CD4-positive, alpha-beta T cell (primary cell): ENCODE results near the gene FGGY. TPM values are rescaled to one million over a fixed set of nuclear protein-coding genes. Genes with fewer than 3 reads are reported as not detected.

Experiments
- ATAC-seq: fragments of 200-7000 bp; cut with Tn5 transposase; one replicate; pipeline ENCODE4 v1.10.0; 2022; ENCODE audit warnings: mild to moderate bottlenecking; ENCODE audit not compliant: poor library complexity
- CTCF ChIA-PET: fragments of 350-600 bp; sonication (Branson Sonifier 250); formaldehyde crosslinking; loops from one replicate; lab custom pipeline; 2021; ENCODE audit warnings: antibody characterized with exemption, inconsistent platforms; lab: Charles Lee
- POLR2A ChIA-PET: fragments of 350-600 bp; sonication (Branson Sonifier 250); formaldehyde crosslinking; loops from one replicate; lab custom pipeline; 2021; ENCODE audit warnings: antibody characterized with exemption, inconsistent platforms; lab: Charles Lee
- DNase-seq, 14 experiments: peaks; one replicate each; pipeline ENCODE4 v3.0.0-alpha.2; 2013 to 2020; ENCODE audit warnings: mixed read lengths in 2 of 14
- H3K27ac ChIP-seq, 2 donors: one replicate each; pipeline versions ENCODE4 v1.5.1 to v1.7.0; 2013; ENCODE audit warnings: low read length in 2 of 2, low read depth in 1 of 2, mild to moderate bottlenecking in 1 of 2
- H3K27me3 ChIP-seq, 2 experiments: 1 replicate in 1 of 2; 2 replicates in 1 of 2; pipeline versions ENCODE4 v1.6.1 to v1.7.0; 2013; ENCODE audit warnings: low read length in 2 of 2, control low read depth in 1 of 2, mild to moderate bottlenecking in 1 of 2, moderate library complexity in 1 of 2; ENCODE audit not compliant: insufficient read depth in 2 of 2, control insufficient read depth in 1 of 2
- H3K36me3 ChIP-seq: one replicate; pipeline ENCODE4 v1.6.1; 2013; ENCODE audit warnings: low read length, control low read depth; ENCODE audit not compliant: insufficient read depth
- H3K4me1 ChIP-seq: one replicate; pipeline ENCODE4 v1.6.1; 2013; ENCODE audit warnings: low read length, control low read depth; ENCODE audit not compliant: insufficient read depth
- H3K4me3 ChIP-seq: one replicate; pipeline ENCODE4 v1.5.1; 2013; ENCODE audit warnings: mild to moderate bottlenecking, low read length, moderate library complexity
- H3K9me3 ChIP-seq, 2 experiments: 1 replicate in 1 of 2; 2 replicates in 1 of 2; pipeline versions ENCODE4 v1.6.1 to v1.7.0; 2013; ENCODE audit warnings: low read length in 2 of 2, mild to moderate bottlenecking in 2 of 2, control low read depth in 1 of 2, moderate library complexity in 1 of 2; ENCODE audit not compliant: control insufficient read depth in 1 of 2, insufficient read depth in 1 of 2
- H3K27ac Mint-ChIP-seq: one replicate; pipeline ENCODE4 v1.8.0; 2020; ENCODE audit warnings: mixed read lengths
- H3K27me3 Mint-ChIP-seq: one replicate; pipeline ENCODE4 v1.8.0; 2021; ENCODE audit warnings: mixed read lengths
- H3K36me3 Mint-ChIP-seq: one replicate; pipeline ENCODE4 v1.8.0; 2021; ENCODE audit warnings: low read depth, mixed read lengths
- H3K4me1 Mint-ChIP-seq: one replicate; pipeline ENCODE4 v1.8.0; 2021; ENCODE audit warnings: low read depth, mixed read lengths
- H3K4me3 Mint-ChIP-seq: one replicate; pipeline ENCODE4 v1.8.0; 2020; ENCODE audit warnings: mild to moderate bottlenecking, mixed read lengths
- H3K9me3 Mint-ChIP-seq: one replicate; pipeline ENCODE4 v1.8.0; 2020; ENCODE audit warnings: mixed read lengths
- intact Hi-C, 2 experiments: fragments of 100-400 bp; cut with DNase I in 1 of 2; cut with micrococcal nuclease in 1 of 2; formaldehyde crosslinking; loops; one replicate each; pipeline versions ENCODE4 v1.15.1 to v1.9.0; 2023 to 2025; cut with DNase I, micrococcal nuclease
- total RNA-seq, 174 experiments: library from RNA in 2 of 174; stranded (reverse) in 2 of 174; gene quantifications; one replicate each; pipeline ENCODE4 v1.2.3 and lab custom pipeline; 2021 to 2026
- TF ChIP-seq, protein P1 (sequence below): fragments of 200-600 bp; IDR thresholded peaks from one replicate; pipeline ENCODE4 v1.8.0; 2022; ENCODE audit warnings: antibody characterized with exemption, mild to moderate bottlenecking

FGGY gene
- total RNA-seq, 2 experiments from 2014 or later = 9.5 to 10.0 TPM

DNA sequence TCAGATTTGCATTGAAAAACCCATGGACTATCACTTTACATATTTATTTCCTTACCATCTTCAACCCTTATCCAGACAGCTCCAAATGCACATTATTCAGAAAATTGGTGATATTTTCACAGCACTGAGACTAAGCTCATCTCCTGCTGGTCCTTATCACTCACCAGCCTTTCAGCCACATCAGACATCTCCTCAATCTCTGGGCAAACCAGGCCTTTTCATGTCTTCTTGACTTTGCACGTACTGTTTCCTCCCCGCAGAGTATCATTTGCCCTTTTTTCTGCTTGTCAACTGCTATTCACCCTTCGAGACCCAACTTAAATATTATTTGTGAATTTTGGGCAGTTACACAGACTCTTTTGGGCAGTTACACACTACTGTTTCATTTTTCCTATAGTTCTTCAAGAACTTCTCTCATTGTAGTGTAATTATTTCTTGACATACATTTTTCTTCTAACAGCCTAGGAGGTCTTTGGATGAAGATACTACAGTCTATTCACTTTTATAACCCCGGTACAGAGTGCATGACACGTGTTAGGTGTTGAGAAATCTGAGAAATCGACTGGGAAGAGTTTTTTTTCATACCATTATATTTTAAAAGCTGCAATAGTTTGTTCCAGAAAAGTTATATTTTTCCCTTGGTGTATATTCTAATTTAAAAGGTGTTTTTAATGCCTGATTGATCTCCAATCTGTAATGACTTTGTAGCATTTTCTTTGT, 98.0 kb downstream of the FGGY start:
- CTCF ChIA-PET = no interaction called here
- H3K4me1 Mint-ChIP-seq = peaks cover 11% of the 10 kb centered on the region
- H3K27ac Mint-ChIP-seq = no peak overlapping the region

DNA sequence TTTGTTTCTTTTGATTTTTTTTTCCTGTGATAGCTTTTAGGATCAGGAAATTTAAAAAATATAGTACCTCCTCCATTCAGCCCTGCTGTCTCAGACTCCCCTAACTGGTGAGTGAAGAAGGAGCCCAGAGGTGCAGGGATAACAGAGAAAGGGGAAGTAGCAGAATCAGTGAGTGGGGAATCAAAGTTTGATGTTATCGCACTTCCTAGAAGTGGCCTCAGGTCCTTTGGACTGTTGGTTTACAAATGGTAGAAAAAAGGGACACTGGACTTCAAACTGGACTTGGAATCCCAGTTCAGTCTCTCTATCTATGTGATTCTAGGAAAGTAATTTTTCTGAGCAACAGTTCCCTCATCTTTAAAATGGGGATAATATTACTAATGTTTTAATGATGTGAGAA, 99.5 kb downstream of the FGGY start:
- DNase-seq = no peak
- CTCF ChIA-PET = no interaction called here
- no peak for ATAC-seq

More for the DNA sequence above, 98.0 kb downstream of the FGGY start:
- Histone ChIP-seq H3K4me1 (no peaks in the 10 kb centered on the region), H3K4me3 (no peak overlapping the region), H3K27me3 (no peaks in the 10 kb centered on the region), H3K9me3 (no peaks in the 10 kb centered on the region), H3K36me3 (no peaks in the 10 kb centered on the region), H3K27ac (no peak overlapping the region)
- Mint-ChIP-seq H3K9me3 (no peaks in the 10 kb centered on the region), H3K4me3 (no peak overlapping the region), H3K36me3 (no peaks in the 10 kb centered on the region), H3K27me3 (no peaks in the 10 kb centered on the region)
- TF ChIP-seq, protein P1, sequence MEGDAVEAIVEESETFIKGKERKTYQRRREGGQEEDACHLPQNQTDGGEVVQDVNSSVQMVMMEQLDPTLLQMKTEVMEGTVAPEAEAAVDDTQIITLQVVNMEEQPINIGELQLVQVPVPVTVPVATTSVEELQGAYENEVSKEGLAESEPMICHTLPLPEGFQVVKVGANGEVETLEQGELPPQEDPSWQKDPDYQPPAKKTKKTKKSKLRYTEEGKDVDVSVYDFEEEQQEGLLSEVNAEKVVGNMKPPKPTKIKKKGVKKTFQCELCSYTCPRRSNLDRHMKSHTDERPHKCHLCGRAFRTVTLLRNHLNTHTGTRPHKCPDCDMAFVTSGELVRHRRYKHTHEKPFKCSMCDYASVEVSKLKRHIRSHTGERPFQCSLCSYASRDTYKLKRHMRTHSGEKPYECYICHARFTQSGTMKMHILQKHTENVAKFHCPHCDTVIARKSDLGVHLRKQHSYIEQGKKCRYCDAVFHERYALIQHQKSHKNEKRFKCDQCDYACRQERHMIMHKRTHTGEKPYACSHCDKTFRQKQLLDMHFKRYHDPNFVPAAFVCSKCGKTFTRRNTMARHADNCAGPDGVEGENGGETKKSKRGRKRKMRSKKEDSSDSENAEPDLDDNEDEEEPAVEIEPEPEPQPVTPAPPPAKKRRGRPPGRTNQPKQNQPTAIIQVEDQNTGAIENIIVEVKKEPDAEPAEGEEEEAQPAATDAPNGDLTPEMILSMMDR = no peak
- POLR2A ChIA-PET = interaction anchor here (1.1 kb wide), 1 partner anchor 37 kb away, joined by 3 read pairs; no protein-coding TSS in a partner anchor
- DNase-seq (no peak), ATAC-seq (no peak)
- intact Hi-C loops = no loop called here

DNA sequence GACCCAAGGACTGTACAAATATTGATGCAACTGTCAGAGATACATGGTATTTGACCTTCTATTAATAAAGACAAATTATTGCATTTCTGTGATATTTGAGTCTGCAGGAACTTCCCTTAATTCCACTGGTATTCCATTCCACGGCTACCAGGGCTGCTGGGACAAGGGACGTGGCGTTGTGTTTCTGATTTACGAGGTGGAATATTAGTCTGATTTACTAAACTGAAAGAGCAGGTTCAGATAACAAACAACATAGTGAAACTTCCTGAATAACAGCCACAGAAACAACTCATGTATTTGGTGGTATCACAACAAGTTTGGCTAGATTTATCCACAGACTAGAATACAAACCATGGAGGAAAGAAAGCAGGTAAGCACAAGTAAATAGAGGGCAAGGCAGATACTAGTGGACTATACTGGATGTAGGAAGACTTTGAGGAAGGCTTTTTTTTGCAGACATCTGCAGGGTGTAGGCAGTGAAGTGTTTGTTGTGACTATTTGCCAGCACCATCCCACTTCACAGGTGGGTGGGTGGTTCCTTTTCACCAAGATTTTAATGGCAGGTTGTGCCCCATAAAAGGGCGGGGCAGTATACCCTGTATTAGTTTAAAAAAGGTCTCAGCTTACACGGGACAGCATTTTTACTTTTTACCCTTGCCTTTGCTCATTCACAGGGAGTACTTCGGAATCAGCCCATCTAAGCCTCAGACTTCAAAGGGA, 100.4 kb downstream of the FGGY start:
- H3K4me3 Mint-ChIP-seq = no peak overlapping the region
- CTCF ChIA-PET = no interaction called here
- intact Hi-C loops = no loop called here

More for the DNA sequence above, 99.5 kb downstream of the FGGY start:
- TF ChIP-seq, protein P1 = no peak
- no peak overlapping the region for H3K4me3 ChIP-seq
- POLR2A ChIA-PET = interaction anchor here (1.1 kb wide), 1 partner anchor 38 kb away, joined by 3 read pairs; no protein-coding TSS in a partner anchor
- Mint-ChIP-seq H3K4me1 (peaks cover 5% of the 10 kb centered on the region), H3K9me3 (no peaks in the 10 kb centered on the region), H3K27me3 (no peaks in the 10 kb centered on the region), H3K36me3 (no peaks in the 10 kb centered on the region), H3K4me3 (no peak overlapping the region), H3K27ac (no peak overlapping the region)
- H3K27me3 ChIP-seq = no peaks in the 10 kb centered on the region
- H3K36me3 ChIP-seq = no peaks in the 10 kb centered on the region
- intact Hi-C loops = no loop called here
- H3K4me1 ChIP-seq = no peaks in the 10 kb centered on the region
- H3K9me3 ChIP-seq = no peaks in the 10 kb centered on the region
- H3K27ac ChIP-seq = no peak overlapping the region

More for the DNA sequence above, 100.4 kb downstream of the FGGY start:
- H3K27me3 Mint-ChIP-seq = no peaks in the 10 kb centered on the region
- TF ChIP-seq, protein P1 = no peak
- no peaks in the 10 kb centered on the region for H3K4me1 ChIP-seq
- DNase-seq (no peak), ATAC-seq (no peak)
- H3K9me3 ChIP-seq = no peaks in the 10 kb centered on the region
- no peaks in the 10 kb centered on the region for H3K36me3 ChIP-seq
- no peak overlapping the region for H3K27ac ChIP-seq
- no peak overlapping the region for H3K27ac Mint-ChIP-seq
- no peaks in the 10 kb centered on the region for H3K27me3 ChIP-seq
- H3K9me3 Mint-ChIP-seq = no peaks in the 10 kb centered on the region
- POLR2A ChIA-PET = no interaction called here
- peaks cover 5% of the 10 kb centered on the region for H3K4me1 Mint-ChIP-seq
- no peak overlapping the region for H3K4me3 ChIP-seq
- H3K36me3 Mint-ChIP-seq = no peaks in the 10 kb centered on the region
